Sigmoid colon (tissue), 4 donors: ENCODE results near the gene OPALIN.
A peak's percentile ranks its signal among the peaks of the same experiment; 100 is the strongest.

Experiments
- EP300 ChIP-seq, 4 donors: sonication (generic); formaldehyde crosslinking; IDR thresholded peaks; one replicate each; pipeline ENCODE4 v1.6.1; 2017; ENCODE audit warnings: antibody characterized with exemption in 4 of 4
- POLR2A ChIP-seq, 2 donors: fragments of 450-650 bp; IDR thresholded peaks; one replicate each; pipeline ENCODE4 v1.6.1; 2016; ENCODE audit warnings: antibody characterized with exemption in 2 of 2, mild to moderate bottlenecking in 2 of 2, moderate library complexity in 2 of 2
- TF ChIP-seq, protein P1 (sequence below), 4 experiments: fragments of 450-650 bp in 3 of 4; fragments of 200-600 bp in 1 of 4; IDR thresholded peaks; one replicate each; pipeline ENCODE4 v1.5.1; 2016 to 2019; ENCODE audit warnings: antibody characterized with exemption in 4 of 4, mild to moderate bottlenecking in 3 of 4, moderate library complexity in 2 of 4

DNA sequence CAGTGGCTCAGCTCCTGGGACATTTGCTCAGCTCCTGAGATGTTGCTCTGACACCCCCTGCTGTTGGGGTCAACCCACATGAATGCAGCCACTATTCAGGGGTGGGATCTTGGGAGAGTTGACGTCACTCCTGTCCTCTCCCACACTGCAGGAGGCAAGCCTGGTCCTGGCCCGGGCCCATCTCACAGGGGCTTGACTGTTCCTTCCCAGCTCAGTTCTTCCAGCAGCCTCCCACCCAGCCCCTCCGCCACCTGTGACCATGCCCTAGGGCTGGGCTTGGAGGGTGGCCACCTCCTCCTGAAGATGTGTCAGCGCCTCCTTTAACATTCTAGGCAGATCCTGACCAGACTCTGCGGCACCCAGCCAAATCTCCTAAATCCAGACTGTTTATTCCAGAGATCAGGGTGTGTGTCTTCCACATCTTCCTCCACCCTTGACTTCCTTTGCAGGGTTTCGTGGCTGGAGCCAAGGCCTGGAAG is 19.1 kb upstream of the OPALIN start:
- TF ChIP-seq POLR2A (IDR thresholded peaks at IDR 0.05) (no peak), EP300 (IDR thresholded peaks at IDR 0.05) (peak in 3 of 4 donors; percentile 47 to 91 (median 75))
- TF ChIP-seq, protein P1, sequence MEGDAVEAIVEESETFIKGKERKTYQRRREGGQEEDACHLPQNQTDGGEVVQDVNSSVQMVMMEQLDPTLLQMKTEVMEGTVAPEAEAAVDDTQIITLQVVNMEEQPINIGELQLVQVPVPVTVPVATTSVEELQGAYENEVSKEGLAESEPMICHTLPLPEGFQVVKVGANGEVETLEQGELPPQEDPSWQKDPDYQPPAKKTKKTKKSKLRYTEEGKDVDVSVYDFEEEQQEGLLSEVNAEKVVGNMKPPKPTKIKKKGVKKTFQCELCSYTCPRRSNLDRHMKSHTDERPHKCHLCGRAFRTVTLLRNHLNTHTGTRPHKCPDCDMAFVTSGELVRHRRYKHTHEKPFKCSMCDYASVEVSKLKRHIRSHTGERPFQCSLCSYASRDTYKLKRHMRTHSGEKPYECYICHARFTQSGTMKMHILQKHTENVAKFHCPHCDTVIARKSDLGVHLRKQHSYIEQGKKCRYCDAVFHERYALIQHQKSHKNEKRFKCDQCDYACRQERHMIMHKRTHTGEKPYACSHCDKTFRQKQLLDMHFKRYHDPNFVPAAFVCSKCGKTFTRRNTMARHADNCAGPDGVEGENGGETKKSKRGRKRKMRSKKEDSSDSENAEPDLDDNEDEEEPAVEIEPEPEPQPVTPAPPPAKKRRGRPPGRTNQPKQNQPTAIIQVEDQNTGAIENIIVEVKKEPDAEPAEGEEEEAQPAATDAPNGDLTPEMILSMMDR (IDR thresholded peaks at IDR 0.05) = no peak
